ENCODE results near the gene NDUFAF2.

The NDUFAF2 gene

DNA sequence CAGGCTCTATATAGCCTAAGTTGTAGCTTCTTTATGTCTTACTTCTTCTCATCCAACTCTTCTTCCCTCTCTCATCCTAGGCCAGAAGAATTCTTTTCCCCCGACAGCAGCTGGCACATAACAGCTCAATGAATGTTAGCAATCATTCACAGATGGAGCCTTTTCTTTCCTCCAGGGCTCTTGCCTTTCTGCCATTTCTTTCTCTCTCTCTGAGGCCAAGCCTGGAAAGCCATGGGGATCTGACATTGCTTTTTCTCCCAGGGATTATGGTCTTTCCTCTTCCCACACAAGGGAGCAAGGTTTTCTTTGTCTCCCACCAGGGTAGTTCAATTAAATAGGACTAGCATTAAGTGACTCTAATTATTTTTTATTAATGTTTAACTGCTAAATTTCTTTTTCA lies 196.8 kb downstream of the NDUFAF2 start:
- Histone ChIP-seq H3K4me1 (ENCODE audit: control insufficient read depth, insufficient read depth, low read length) (peaks cover 2% of the 10 kb centered on the region; the same call in 1 of the 2 replicates), H3K27ac (ENCODE audit: low read length) (no peak overlapping the region), H3K27me3 (ENCODE audit: control insufficient read depth, insufficient read depth, low read length) (no peaks in the 10 kb centered on the region), H3K4me3 (ENCODE audit: low read length) (no peak overlapping the region), H3K36me3 (ENCODE audit: control insufficient read depth, insufficient read depth, low read length) (no peaks in the 10 kb centered on the region), H3K9me3 (ENCODE audit: control insufficient read depth, insufficient read depth, low read length) (no peaks in the 10 kb centered on the region)
- WGBS (ENCODE audit: insufficient coverage, insufficient read length) = no CpG with 5 or more reads among the region's 1 CpG
- no peak for DNase-seq (ENCODE audit: low read depth, low spot score)

DNA sequence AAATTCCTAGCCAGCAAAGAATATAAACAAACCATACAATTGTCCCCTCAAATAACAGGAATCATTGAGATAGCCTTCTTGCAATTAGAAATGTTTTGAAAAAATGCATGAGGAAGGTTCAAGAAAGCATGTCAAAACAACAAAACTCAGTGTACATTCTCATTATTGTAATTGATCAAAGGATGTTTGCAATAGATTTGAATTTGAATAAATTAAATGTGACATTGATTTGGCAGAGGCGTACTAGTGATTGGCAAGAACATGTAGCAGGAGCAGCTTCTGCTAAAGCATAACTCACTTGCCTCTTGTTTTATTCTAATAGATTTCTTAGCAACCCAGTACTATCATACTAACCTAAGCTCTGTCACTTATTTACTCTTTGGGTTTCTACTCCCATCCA lies 197.4 kb downstream of the NDUFAF2 start:
- Histone ChIP-seq H3K36me3 (ENCODE audit: control insufficient read depth, insufficient read depth, low read length) (no peaks in the 10 kb centered on the region), H3K4me3 (ENCODE audit: low read length) (no peak overlapping the region), H3K4me1 (ENCODE audit: control insufficient read depth, insufficient read depth, low read length) (peaks cover 2% of the 10 kb centered on the region; the same call in 1 of the 2 replicates), H3K9me3 (ENCODE audit: control insufficient read depth, insufficient read depth, low read length) (no peaks in the 10 kb centered on the region), H3K27ac (ENCODE audit: low read length) (no peak overlapping the region), H3K27me3 (ENCODE audit: control insufficient read depth, insufficient read depth, low read length) (no peaks in the 10 kb centered on the region)
- no CpG with 5 or more reads among the region's 1 CpG for WGBS (ENCODE audit: insufficient coverage, insufficient read length)
- no peak for DNase-seq (ENCODE audit: low read depth, low spot score)

DNA sequence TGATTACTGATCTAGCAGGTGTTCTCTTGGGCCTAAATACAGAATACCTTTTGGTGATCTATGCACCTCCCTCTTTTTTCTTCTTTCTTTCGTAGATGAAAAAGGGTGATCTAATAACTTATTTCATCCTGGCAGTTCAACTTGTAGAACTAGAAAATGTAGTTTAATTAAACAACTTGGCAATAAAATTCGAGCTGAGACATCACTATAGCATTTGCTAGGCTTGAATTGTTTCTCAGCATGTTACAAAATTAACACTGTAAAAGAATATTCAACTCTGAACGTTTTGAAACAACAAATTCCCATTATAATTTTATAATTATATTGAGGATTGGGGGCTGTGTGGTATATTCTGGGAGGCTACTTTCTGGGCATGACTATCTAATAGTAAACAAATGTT lies 197.8 kb downstream of the NDUFAF2 start:
- no peak for DNase-seq (ENCODE audit: low read depth, low spot score)
- H3K27ac ChIP-seq (ENCODE audit: low read length) = no peak overlapping the region
- H3K9me3 ChIP-seq (ENCODE audit: control insufficient read depth, insufficient read depth, low read length) = no peaks in the 10 kb centered on the region
- H3K27me3 ChIP-seq (ENCODE audit: control insufficient read depth, insufficient read depth, low read length) = no peaks in the 10 kb centered on the region
- H3K4me1 ChIP-seq (ENCODE audit: control insufficient read depth, insufficient read depth, low read length) = peaks cover 2% of the 10 kb centered on the region; the same call in 1 of the 2 replicates
- no peaks in the 10 kb centered on the region for H3K36me3 ChIP-seq (ENCODE audit: control insufficient read depth, insufficient read depth, low read length)
- no peak overlapping the region for H3K4me3 ChIP-seq (ENCODE audit: low read length)
- WGBS (ENCODE audit: insufficient coverage, insufficient read length) = no CpG with 5 or more reads among the region's 3 CpGs

DNA sequence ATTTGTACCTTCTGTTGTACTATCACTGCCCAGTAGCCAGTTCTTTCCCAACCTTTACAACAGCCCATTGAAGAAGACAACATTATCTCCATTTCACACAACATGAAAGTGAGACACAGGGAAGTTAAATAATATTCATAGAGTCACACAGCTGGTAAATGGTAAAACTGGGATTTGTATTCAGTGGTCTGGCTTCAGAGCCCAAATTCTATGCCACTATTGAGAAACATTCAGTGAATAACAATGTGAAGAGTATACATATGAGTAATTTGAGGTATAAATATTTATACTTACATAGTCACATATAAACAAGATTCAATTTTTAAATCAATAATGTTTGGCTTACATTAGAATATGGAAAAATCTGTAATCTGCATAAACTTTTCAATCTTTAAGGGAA lies 203.5 kb downstream of the NDUFAF2 start:
- Histone ChIP-seq H3K27me3 (ENCODE audit: control insufficient read depth, insufficient read depth, low read length) (no peaks in the 10 kb centered on the region), H3K4me1 (ENCODE audit: control insufficient read depth, insufficient read depth, low read length) (no peaks in the 10 kb centered on the region), H3K36me3 (ENCODE audit: control insufficient read depth, insufficient read depth, low read length) (no peaks in the 10 kb centered on the region), H3K9me3 (ENCODE audit: control insufficient read depth, insufficient read depth, low read length) (no peaks in the 10 kb centered on the region), H3K27ac (ENCODE audit: low read length) (no peak overlapping the region), H3K4me3 (ENCODE audit: low read length) (no peak overlapping the region)
- no peak for DNase-seq (ENCODE audit: low read depth, low spot score)

DNA sequence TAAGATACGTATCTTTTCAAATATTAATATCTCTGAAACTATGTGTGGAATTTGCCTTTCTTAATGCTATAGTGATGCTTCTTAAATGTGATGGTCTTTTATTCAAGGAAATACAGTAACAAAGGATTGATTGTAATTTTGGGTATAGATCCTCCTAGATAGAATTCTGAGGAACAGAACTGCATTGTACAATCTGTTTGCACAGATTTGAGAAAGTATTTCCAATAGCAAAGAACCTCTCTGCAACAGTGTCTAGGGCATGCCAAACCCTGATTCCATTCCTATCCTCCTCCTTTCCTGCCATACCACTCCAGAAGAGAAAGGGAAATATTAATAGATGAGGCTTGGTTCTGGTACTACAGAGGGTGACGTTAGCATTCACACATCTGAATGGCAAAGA lies 206.9 kb downstream of the NDUFAF2 start:
- Histone ChIP-seq H3K36me3 (ENCODE audit: control insufficient read depth, insufficient read depth, low read length) (no peaks in the 10 kb centered on the region), H3K4me1 (ENCODE audit: control insufficient read depth, insufficient read depth, low read length) (no peaks in the 10 kb centered on the region), H3K27me3 (ENCODE audit: control insufficient read depth, insufficient read depth, low read length) (no peaks in the 10 kb centered on the region), H3K4me3 (ENCODE audit: low read length) (no peak overlapping the region), H3K27ac (ENCODE audit: low read length) (no peak overlapping the region), H3K9me3 (ENCODE audit: control insufficient read depth, insufficient read depth, low read length) (no peaks in the 10 kb centered on the region)
- WGBS (ENCODE audit: insufficient coverage, insufficient read length) = no CpG with 5 or more reads among the region's 2 CpGs
- DNase-seq (ENCODE audit: low read depth, low spot score) = no peak

DNA sequence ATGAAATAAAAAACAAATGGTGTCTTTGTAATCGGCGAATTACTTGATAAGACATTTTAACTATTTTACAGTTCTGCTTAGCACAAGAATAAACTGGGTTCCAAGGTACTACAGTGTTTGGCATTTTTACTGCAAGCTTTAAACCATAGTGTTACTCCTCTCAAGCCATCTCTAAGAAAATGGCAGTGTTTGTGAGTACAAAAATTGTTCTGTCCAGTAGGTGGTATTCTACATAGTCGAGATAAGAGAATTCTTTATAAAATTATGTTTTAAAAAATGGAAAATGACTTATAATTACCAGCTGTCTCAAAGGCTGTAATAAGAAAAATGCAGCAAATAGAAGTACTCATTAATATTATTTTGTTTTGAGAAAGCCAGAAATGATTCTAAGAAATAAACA lies 214.1 kb downstream of the NDUFAF2 start:
- Histone ChIP-seq H3K4me1 (ENCODE audit: control insufficient read depth, insufficient read depth, low read length) (no peaks in the 10 kb centered on the region), H3K4me3 (ENCODE audit: low read length) (no peak overlapping the region), H3K9me3 (ENCODE audit: control insufficient read depth, insufficient read depth, low read length) (no peaks in the 10 kb centered on the region), H3K27ac (ENCODE audit: low read length) (no peak overlapping the region), H3K27me3 (ENCODE audit: control insufficient read depth, insufficient read depth, low read length) (no peaks in the 10 kb centered on the region), H3K36me3 (ENCODE audit: control insufficient read depth, insufficient read depth, low read length) (no peaks in the 10 kb centered on the region)
- DNase-seq (ENCODE audit: low read depth, low spot score) = no peak
- WGBS (ENCODE audit: insufficient coverage, insufficient read length) = no CpG with 5 or more reads among the region's 3 CpGs

DNA sequence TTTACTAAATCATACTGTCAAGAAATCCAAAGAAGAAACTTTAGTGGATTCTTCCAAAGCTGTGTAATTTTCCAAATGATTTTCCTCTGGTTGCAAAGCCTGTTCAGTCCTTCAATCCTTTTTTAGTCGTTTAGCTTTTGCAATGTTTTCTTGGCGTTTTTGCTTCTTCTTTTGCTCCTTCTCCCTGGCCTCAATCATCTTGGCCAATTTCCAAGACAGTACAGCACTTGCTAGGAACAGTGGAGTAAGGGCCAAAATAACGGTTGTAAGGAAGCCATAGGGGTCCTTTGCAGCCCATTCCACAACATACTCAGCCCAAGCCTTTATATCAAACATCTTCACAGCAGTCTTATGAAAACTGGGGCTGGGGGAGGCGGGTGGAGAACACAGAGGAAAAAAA lies 214.8 kb downstream of the NDUFAF2 start:
- Histone ChIP-seq H3K4me3 (ENCODE audit: low read length) (no peak overlapping the region), H3K27me3 (ENCODE audit: control insufficient read depth, insufficient read depth, low read length) (no peaks in the 10 kb centered on the region), H3K36me3 (ENCODE audit: control insufficient read depth, insufficient read depth, low read length) (no peaks in the 10 kb centered on the region), H3K27ac (ENCODE audit: low read length) (no peak overlapping the region), H3K9me3 (ENCODE audit: control insufficient read depth, insufficient read depth, low read length) (no peaks in the 10 kb centered on the region), H3K4me1 (ENCODE audit: control insufficient read depth, insufficient read depth, low read length) (no peaks in the 10 kb centered on the region)
- DNase-seq (ENCODE audit: low read depth, low spot score) = no peak
- no CpG with 5 or more reads among the region's 4 CpGs for WGBS (ENCODE audit: insufficient coverage, insufficient read length)

DNA sequence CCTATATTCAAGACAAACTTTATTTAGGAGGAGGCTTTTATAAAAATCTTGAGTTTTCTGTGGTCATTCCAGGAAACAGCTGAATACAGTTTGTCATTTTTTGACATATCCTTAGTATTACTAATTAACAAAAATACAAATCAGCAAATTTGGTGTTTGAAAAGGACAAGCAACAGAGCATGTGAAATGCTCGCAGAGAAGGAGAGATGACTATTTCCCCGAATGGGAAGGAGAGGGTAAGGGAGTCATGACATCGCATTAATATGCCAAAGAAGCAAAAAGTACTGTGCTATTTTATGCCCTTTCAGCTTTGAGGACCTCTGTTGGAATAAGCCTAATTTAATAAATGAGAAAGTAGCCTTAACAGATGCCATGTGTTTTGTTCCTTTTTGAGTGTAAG lies 215.5 kb downstream of the NDUFAF2 start:
- no peak overlapping the region for H3K27ac ChIP-seq (ENCODE audit: low read length)
- no peaks in the 10 kb centered on the region for H3K27me3 ChIP-seq (ENCODE audit: control insufficient read depth, insufficient read depth, low read length)
- H3K36me3 ChIP-seq (ENCODE audit: control insufficient read depth, insufficient read depth, low read length) = no peaks in the 10 kb centered on the region
- H3K4me3 ChIP-seq (ENCODE audit: low read length) = no peak overlapping the region
- H3K4me1 ChIP-seq (ENCODE audit: control insufficient read depth, insufficient read depth, low read length) = no peaks in the 10 kb centered on the region
- no peak for DNase-seq (ENCODE audit: low read depth, low spot score)
- WGBS (ENCODE audit: insufficient coverage, insufficient read length) = no CpG with 5 or more reads among the region's 3 CpGs
- no peaks in the 10 kb centered on the region for H3K9me3 ChIP-seq (ENCODE audit: control insufficient read depth, insufficient read depth, low read length)

DNA sequence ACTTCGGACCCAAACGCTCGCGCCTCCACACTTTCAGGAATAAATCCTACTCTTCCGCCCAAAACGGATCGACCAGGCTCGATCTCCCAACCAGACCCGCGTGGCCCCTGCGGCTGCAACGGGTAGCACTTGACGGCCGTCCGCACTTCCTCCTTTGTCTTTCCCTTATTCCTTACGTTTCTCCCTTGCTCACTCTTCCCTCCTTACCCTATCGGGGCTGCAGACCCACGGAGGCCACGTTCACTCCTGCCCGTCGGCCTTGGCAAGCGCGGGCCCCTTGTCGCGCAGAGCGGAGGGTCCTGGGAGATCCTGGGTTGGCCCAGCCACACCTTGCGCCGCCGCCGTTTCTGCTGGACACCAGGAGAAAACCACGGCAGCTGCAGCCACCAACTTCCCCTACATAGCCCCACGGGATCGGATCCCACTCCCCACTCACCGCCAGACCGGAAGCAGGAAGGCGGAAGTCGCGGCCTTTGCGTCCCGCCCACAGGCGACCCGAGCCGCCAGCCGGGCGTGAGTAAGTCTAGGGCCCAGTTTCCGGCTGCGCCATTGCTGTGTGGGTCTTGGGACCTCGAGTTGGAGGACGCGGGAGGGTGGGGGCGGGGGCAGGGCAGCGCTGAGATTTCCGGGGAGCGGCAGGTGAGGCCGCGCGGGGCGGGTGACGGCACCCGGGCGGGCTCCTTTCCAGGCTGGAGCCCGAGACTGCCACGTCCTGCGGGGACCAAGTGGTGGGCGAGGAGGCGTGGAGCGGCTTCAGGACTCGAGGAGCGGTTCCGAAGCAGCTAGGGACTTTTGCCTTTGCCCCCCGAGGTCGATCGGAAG lies 217.2 kb downstream of the NDUFAF2 start, which contains the start of gene SMIM15:
Gene SMIM15 (minus strand): TSS at position 459 of the 822 bp plus-strand sequence. CDS start 2,297 bp downstream, outside the sequence.
- Histone ChIP-seq H3K4me1 (ENCODE audit: control insufficient read depth, insufficient read depth, low read length) (no peaks in the 10 kb centered on the region), H3K4me3 (ENCODE audit: low read length) (peak within 1 kb of the TSS; percentile 96), H3K9me3 (ENCODE audit: control insufficient read depth, insufficient read depth, low read length) (no peaks in the 10 kb centered on the region), H3K27ac (ENCODE audit: low read length) (no peak within 1 kb of the TSS), H3K27me3 (ENCODE audit: control insufficient read depth, insufficient read depth, low read length) (no peaks in the 10 kb centered on the region), H3K36me3 (ENCODE audit: control insufficient read depth, insufficient read depth, low read length) (no peaks in the 10 kb centered on the region)
- peak; percentile 61 for DNase-seq (ENCODE audit: low read depth, low spot score)
- no CpG with 5 or more reads among the region's 73 CpGs for WGBS (ENCODE audit: insufficient coverage, insufficient read length)

DNA sequence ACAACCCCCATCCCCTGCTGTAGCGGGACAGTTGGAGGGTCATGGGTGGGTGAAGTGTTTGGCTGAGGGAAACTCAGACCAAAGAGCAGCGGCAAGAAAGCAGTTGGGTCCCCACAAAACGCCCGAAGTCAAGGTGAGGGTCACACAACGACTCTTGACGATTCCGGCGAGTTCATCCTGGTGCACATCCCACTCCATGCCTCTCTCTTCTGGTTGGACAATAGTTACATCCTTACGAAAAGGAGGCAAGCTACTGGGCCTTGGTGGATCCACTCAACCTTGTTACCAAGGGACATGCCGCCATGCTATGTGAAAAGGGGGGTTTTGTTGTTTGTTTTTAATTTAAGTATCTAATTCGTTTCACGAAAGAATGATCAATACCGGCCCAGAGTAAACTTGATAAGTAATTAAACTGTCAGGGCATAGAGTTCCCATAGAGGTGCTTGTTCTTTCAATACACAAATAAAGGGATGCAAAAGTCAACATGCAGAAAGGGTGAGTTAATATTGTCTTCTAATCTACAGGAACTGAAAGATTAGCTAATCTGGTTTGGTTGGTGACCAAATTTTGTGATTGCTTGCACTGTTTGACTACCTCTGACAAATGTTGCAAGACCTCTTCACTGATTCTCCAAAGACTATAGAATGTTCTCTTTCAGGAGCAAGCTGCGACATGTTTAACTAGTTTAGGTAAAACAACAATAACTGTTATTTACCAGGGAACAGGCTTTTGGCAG lies 218.0 kb downstream of the NDUFAF2 start:
- no peaks in the 10 kb centered on the region for H3K9me3 ChIP-seq (ENCODE audit: control insufficient read depth, insufficient read depth, low read length)
- H3K4me1 ChIP-seq (ENCODE audit: control insufficient read depth, insufficient read depth, low read length) = no peaks in the 10 kb centered on the region
- H3K27ac ChIP-seq (ENCODE audit: low read length) = no peak overlapping the region
- no peaks in the 10 kb centered on the region for H3K27me3 ChIP-seq (ENCODE audit: control insufficient read depth, insufficient read depth, low read length)
- no peaks in the 10 kb centered on the region for H3K36me3 ChIP-seq (ENCODE audit: control insufficient read depth, insufficient read depth, low read length)
- DNase-seq (ENCODE audit: low read depth, low spot score) = no peak
- peak overlapping the region; percentile 96 for H3K4me3 ChIP-seq (ENCODE audit: low read length)
- no CpG with 5 or more reads among the region's 14 CpGs for WGBS (ENCODE audit: insufficient coverage, insufficient read length)
